Fibroblast of lung (primary cell): ENCODE results near the gene CCDC78. TPM values are rescaled to one million over a fixed set of nuclear protein-coding genes. Genes with fewer than 3 reads are reported as not detected.

Source experiments
- DNase-seq, 2 donors: peaks; one replicate each; pipeline versions ENCODE4 v3.0.0 to v3.0.0-alpha.2; 2010; ENCODE audit warnings: low read depth in 2 of 2
- H2AFZ ChIP-seq: 2 replicates; pipeline ENCODE4 v1.5.1; 2012; ENCODE audit warnings: low read length, control low read depth, inconsistent platforms
- H3K27ac ChIP-seq: 2 replicates; pipeline ENCODE4 v1.5.1; 2011; ENCODE audit warnings: low read length, control low read depth; ENCODE audit not compliant: insufficient read depth
- H3K27me3 ChIP-seq: 2 replicates; pipeline ENCODE4 v1.5.1; 2011; ENCODE audit warnings: mild to moderate bottlenecking, low read length; ENCODE audit not compliant: control insufficient read depth, insufficient read depth
- H3K36me3 ChIP-seq: 2 replicates; pipeline ENCODE4 v1.5.1; 2011; ENCODE audit warnings: low read length; ENCODE audit not compliant: control insufficient read depth, insufficient read depth
- H3K4me1 ChIP-seq: 2 replicates; pipeline ENCODE4 v1.5.1; 2011; ENCODE audit warnings: low read length; ENCODE audit not compliant: control insufficient read depth, insufficient read depth; ENCODE audit errors: extremely low read depth
- H3K4me2 ChIP-seq: 2 replicates; pipeline ENCODE4 v1.5.1; 2011; ENCODE audit warnings: low read length, control low read depth; ENCODE audit not compliant: insufficient read depth; ENCODE audit errors: extremely low read depth
- H3K4me3 ChIP-seq, 4 experiments: fragments of 200-600 bp in 1 of 4; sonication (generic) in 1 of 4; replicated peaks in 1 of 4; 2 replicates each; pipeline ENCODE4 v1.5.1; 2011 to 2016; ENCODE audit warnings: low read length in 4 of 4, low read depth in 3 of 4, mild to moderate bottlenecking in 3 of 4, control low read depth in 2 of 4, inconsistent platforms in 1 of 4, mixed read lengths in 1 of 4; ENCODE audit not compliant: insufficient read depth in 1 of 4; ENCODE audit errors: control extremely low read depth in 1 of 4
- H3K79me2 ChIP-seq: 2 replicates; pipeline ENCODE4 v1.5.1; 2012; ENCODE audit warnings: mild to moderate bottlenecking, low read length, inconsistent platforms; ENCODE audit not compliant: control insufficient read depth, insufficient read depth
- H3K9ac ChIP-seq: 2 replicates; pipeline ENCODE4 v1.5.1; 2011; ENCODE audit warnings: mild to moderate bottlenecking, low read length, control low read depth; ENCODE audit not compliant: insufficient read depth
- H3K9me3 ChIP-seq: 2 replicates; pipeline ENCODE4 v1.5.1; 2012; ENCODE audit warnings: low read depth, low read length; ENCODE audit not compliant: control insufficient read depth, insufficient read depth
- H4K20me1 ChIP-seq: 2 replicates; pipeline ENCODE4 v1.5.1; 2011; ENCODE audit warnings: low read length; ENCODE audit not compliant: control insufficient read depth, insufficient read depth; ENCODE audit errors: extremely low read depth
- EZH2 ChIP-seq: IDR thresholded peaks from 2 replicates; pipeline ENCODE4 v1.5.1; 2012; ENCODE audit warnings: low read length, control low read depth, mild to moderate bottlenecking; ENCODE audit errors: missing control alignments
- polyA plus RNA-seq, 2 donors: library from polyadenylated mRNA; depleted of rRNA in 1 of 2; stranded (reverse) in 1 of 2; unstranded in 1 of 2; fragments of >200 nt; gene quantifications; 2 replicates each; pipeline ENCODE4 v1.2.1, GENCODE V29; 2011 to 2012; ENCODE audit warnings: missing spikeins in 1 of 2
- total RNA-seq: library from RNA; depleted of rRNA; stranded (reverse); fragments of >200 nt; gene quantifications from 2 replicates; pipeline ENCODE4 v1.2.1, GENCODE V29; 2014
- TF ChIP-seq, protein P1 (sequence below), 2 donors: IDR thresholded peaks in 1 of 2; conservative IDR thresholded peaks in 1 of 2; 1 replicate in 1 of 2; 2 replicates in 1 of 2; pipeline ENCODE4 v1.5.1; 2011 to 2012; ENCODE audit warnings: low read length in 2 of 2, control low read depth in 1 of 2, inconsistent platforms in 1 of 2, low read depth in 1 of 2, mild to moderate bottlenecking in 1 of 2

The CCDC78 gene
- total and polyA plus RNA-seq, 2 donors (not counting 1 experiment from before 2014, with no cell fraction given) = 0.50 to 1.8 TPM

DNA sequence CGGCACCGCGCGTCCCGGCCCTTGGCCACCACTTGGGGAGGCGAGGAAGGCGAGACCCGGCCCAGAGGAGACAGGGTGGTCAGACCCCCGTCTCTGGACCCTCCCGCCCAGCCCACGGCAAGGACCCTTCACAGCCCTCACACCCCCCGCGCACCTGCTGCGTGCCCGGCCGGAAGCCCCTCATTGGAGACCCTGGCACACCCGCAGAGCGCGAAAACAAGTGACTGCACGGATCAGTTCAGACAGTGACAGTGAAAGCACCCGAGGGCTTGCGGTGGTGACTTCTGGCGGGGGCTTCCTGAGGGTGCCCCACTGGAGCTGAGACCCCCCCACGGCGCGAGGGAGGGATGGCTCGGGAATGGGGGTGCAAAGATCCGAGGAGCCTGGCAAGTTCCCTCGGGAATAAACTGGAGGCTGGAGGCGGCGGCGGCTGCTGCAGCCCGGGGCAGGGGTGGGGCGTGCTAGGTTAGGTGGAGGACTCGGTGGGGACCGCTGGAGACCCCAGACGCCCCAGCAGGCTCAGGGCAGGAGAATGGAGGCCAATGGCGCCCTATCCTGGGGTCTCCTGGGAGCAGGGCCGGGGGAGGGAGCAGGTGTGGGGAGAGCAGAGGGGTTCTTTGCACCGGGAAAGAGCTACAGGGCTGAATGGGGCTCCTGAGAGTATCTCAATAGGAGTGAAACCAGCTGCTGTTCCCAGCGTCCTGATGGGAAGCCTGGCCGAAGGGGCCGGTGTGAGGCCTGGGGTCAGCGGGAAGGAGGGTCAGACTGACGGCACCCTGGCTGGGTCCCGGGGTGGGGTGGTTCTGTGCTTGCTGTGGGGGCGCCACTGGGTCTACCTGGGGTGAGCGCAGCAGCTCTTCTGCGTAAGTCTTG is 19.8 kb downstream of the CCDC78 start:
- H2AFZ ChIP-seq = no peak overlapping the region
- H3K27ac ChIP-seq = no peak overlapping the region
- H3K4me1 ChIP-seq = peaks cover 8% of the 10 kb centered on the region
- H3K9me3 ChIP-seq = no peaks in the 10 kb centered on the region
- H3K36me3 ChIP-seq = no peaks in the 10 kb centered on the region
- no peak overlapping the region for H3K4me3 ChIP-seq
- no peak overlapping the region for H3K4me2 ChIP-seq
- peak; percentile 87 for TF ChIP-seq EZH2
- TF ChIP-seq, protein P1, sequence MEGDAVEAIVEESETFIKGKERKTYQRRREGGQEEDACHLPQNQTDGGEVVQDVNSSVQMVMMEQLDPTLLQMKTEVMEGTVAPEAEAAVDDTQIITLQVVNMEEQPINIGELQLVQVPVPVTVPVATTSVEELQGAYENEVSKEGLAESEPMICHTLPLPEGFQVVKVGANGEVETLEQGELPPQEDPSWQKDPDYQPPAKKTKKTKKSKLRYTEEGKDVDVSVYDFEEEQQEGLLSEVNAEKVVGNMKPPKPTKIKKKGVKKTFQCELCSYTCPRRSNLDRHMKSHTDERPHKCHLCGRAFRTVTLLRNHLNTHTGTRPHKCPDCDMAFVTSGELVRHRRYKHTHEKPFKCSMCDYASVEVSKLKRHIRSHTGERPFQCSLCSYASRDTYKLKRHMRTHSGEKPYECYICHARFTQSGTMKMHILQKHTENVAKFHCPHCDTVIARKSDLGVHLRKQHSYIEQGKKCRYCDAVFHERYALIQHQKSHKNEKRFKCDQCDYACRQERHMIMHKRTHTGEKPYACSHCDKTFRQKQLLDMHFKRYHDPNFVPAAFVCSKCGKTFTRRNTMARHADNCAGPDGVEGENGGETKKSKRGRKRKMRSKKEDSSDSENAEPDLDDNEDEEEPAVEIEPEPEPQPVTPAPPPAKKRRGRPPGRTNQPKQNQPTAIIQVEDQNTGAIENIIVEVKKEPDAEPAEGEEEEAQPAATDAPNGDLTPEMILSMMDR (conservative IDR thresholded peaks at IDR 0.05 in 1 of 2, IDR thresholded peaks at IDR 0.05 in 1 of 2; ENCODE audit: low read depth in 1 of 2, low read length in 2 of 2) = no peak
- no peaks in the 10 kb centered on the region for H4K20me1 ChIP-seq
- peaks cover 43% of the 10 kb centered on the region for H3K27me3 ChIP-seq
- no peak for DNase-seq
- no peak overlapping the region for H3K9ac ChIP-seq
- H3K79me2 ChIP-seq = no peaks in the 10 kb centered on the region

DNA sequence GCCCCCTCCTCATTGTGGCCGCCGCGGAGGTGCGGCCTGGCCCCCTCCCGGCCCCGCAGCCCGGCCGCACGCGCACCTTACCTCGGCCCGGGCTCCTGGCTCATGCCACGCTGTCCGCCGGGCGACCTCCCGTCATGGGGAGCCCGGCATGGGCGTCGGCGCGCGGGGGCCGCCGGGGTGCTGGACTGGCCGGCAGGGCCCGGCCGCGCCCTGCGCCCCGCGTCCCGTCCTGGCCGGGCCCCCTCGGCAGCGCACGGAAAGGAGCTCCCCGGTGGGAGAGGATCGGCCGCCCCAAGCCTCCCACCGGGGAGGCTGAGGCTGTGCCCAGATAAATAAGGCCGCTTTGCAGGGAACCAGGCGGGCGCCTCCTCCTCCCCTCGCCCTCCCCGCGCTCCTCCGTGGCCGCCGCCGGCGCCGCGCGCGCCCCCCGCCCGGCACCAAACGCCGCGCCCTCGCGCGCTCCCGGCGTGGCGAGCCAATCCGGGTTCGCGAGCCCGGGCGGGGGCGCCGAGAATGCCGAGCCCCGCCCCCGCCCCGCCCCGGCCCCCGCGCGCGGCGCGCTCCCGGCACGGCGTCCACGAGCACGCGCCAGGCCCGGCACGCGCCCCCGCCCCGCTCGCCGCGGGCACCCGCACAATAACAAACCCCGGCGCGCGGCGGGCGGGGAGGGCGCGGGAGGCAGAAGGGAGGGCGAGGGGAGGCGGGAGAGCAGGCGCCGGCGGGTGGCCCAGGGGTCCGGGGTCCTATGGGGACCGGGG is 20.6 kb downstream of the CCDC78 start, which contains the start of gene FBXL16:
TSS of gene FBXL16 (minus strand) at position 371 of the 758 bp plus-strand sequence. CDS start 8,396 bp downstream, outside the sequence.
- TF ChIP-seq EZH2 = no peak
- TF ChIP-seq, protein P1 (conservative IDR thresholded peaks at IDR 0.05 in 1 of 2, IDR thresholded peaks at IDR 0.05 in 1 of 2; ENCODE audit: low read depth in 1 of 2, low read length in 2 of 2) = no peak
- Histone ChIP-seq H3K9me3 (no peaks in the 10 kb centered on the region), H3K4me1 (peaks cover 8% of the 10 kb centered on the region), H3K9ac (no peak within 1 kb of the TSS), H4K20me1 (no peaks in the 10 kb centered on the region), H3K79me2 (no peaks in the 10 kb centered on the region), H3K27ac (no peak within 1 kb of the TSS), H2AFZ (no peak within 1 kb of the TSS), H3K4me3 (no peak within 1 kb of the TSS), H3K4me2 (no peak within 1 kb of the TSS), H3K27me3 (peaks cover 50% of the 10 kb centered on the region), H3K36me3 (no peaks in the 10 kb centered on the region)
- no peak for DNase-seq
